Smooth muscle cell (in vitro differentiated cells): ENCODE results near the gene UIMC1. TPM values are rescaled to one million over a fixed set of nuclear protein-coding genes. Genes with fewer than 3 reads are reported as not detected.

ENCODE experiments used
- DNase-seq: peaks from one replicate; lab custom pipeline; 2025; ENCODE audit not compliant: unreplicated experiment; lab: John Stamatoyannopoulos, UW
- H2AFZ ChIP-seq: fragments of 200-600 bp; sonication (generic); 2 replicates; pipeline ENCODE4 v1.6.0; 2016; ENCODE audit warnings: antibody characterized with exemption, low read depth, mild to moderate bottlenecking
- H3F3A ChIP-seq: fragments of 200-600 bp; sonication (generic); 2 replicates; pipeline ENCODE4 v1.6.0; 2017; ENCODE audit warnings: antibody characterized with exemption, low read depth
- H3K27ac ChIP-seq: fragments of 200-600 bp; sonication (generic); 2 replicates; pipeline ENCODE4 v1.5.1; 2016; ENCODE audit warnings: low read depth, mild to moderate bottlenecking
- H3K27me3 ChIP-seq: fragments of 200-600 bp; sonication (generic); 2 replicates; pipeline ENCODE4 v1.6.1; 2016; ENCODE audit warnings: low read depth, mild to moderate bottlenecking
- H3K36me3 ChIP-seq: fragments of 200-600 bp; sonication (generic); 2 replicates; pipeline ENCODE4 v1.5.1; 2016; ENCODE audit warnings: low read depth
- H3K4me1 ChIP-seq: fragments of 200-600 bp; sonication (generic); 2 replicates; pipeline ENCODE4 v1.5.1; 2016; ENCODE audit warnings: low read depth
- H3K4me2 ChIP-seq: fragments of 200-600 bp; sonication (generic); 2 replicates; pipeline ENCODE4 v1.6.0; 2016; ENCODE audit warnings: mild to moderate bottlenecking
- H3K4me3 ChIP-seq: fragments of 200-600 bp; sonication (generic); 2 replicates; pipeline ENCODE4 v1.5.1; 2016; ENCODE audit warnings: mild to moderate bottlenecking
- H3K79me2 ChIP-seq: fragments of 200-600 bp; sonication (generic); 2 replicates; pipeline ENCODE4 v1.6.0; 2016; ENCODE audit warnings: low read depth, mild to moderate bottlenecking
- H3K9ac ChIP-seq: fragments of 200-600 bp; sonication (generic); 2 replicates; pipeline ENCODE4 v1.6.0; 2016; ENCODE audit warnings: low read depth
- H3K9me3 ChIP-seq: fragments of 200-600 bp; sonication (generic); replicated peaks from 2 replicates; pipeline ENCODE4 v1.5.1; 2016; ENCODE audit warnings: low read depth
- H4K20me1 ChIP-seq: fragments of 200-600 bp; sonication (generic); 2 replicates; pipeline ENCODE4 v1.6.0; 2016; ENCODE audit warnings: low read depth
- WGBS: methylation state at CpG from one replicate; pipeline ENCODE4 v1.1.7; 2016; ENCODE audit warnings: low lambda C conversion rate; 5-methylcytosine and 5-hydroxymethylcytosine counted together
- polyA plus RNA-seq: library from polyadenylated mRNA; unstranded; fragments of >200 nt; fragmentation: Nextera tagmentation; extraction: Ambion mirVana; gene quantifications from 2 replicates; pipeline ENCODE4 v1.2.1, GENCODE V29; 2016
- total RNA-seq: library from RNA; depleted of rRNA; stranded (reverse); fragments of >200 nt; gene quantifications from 2 replicates; pipeline ENCODE4 v1.2.3, GENCODE V29; 2014
- TF ChIP-seq, protein P1 (sequence below): fragments of 200-600 bp; sonication (generic); IDR thresholded peaks from 2 replicates; pipeline ENCODE4 v1.5.1; 2017; ENCODE audit warnings: borderline replicate concordance, mild to moderate bottlenecking, antibody characterized with exemption; ENCODE audit not compliant: insufficient read depth, poor library complexity, severe bottlenecking

Gene UIMC1
- total and polyA plus RNA-seq, 2 experiments from 2014 or later = 12.1 to 19.9 TPM

DNA sequence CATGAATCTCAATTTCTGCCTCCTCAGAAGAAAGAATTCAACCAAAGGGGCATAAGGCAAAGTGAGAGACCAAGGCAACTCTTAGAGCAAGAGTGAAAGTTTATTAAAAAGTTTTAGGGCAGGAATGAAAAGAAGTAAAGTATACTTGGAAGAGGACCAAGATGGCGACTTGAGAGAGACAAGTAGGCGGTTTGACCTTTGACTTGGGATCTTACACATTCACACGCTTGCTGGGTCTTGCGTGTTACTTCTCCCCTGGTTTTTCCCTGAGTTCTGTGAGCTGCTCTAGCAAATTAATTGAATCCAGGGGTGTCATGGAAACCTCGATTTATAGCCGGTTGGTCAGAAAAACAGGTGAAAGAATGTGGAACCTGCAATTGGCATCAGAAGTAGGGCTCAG is 22.9 kb upstream of the UIMC1 start:
- Histone ChIP-seq H3K27me3 (no peaks in the 10 kb centered on the region), H3K36me3 (no peaks in the 10 kb centered on the region), H3K79me2 (peaks cover 31% of the 10 kb centered on the region), H3K9me3 (no peaks in the 10 kb centered on the region), H3K4me3 (no peak overlapping the region), H4K20me1 (peaks cover 25% of the 10 kb centered on the region), H3K4me2 (no peak overlapping the region), H3K9ac (no peak overlapping the region), H3K27ac (no peak overlapping the region), H2AFZ (no peak overlapping the region), H3F3A (no peaks in the 10 kb centered on the region), H3K4me1 (no peaks in the 10 kb centered on the region)
- TF ChIP-seq, protein P1, sequence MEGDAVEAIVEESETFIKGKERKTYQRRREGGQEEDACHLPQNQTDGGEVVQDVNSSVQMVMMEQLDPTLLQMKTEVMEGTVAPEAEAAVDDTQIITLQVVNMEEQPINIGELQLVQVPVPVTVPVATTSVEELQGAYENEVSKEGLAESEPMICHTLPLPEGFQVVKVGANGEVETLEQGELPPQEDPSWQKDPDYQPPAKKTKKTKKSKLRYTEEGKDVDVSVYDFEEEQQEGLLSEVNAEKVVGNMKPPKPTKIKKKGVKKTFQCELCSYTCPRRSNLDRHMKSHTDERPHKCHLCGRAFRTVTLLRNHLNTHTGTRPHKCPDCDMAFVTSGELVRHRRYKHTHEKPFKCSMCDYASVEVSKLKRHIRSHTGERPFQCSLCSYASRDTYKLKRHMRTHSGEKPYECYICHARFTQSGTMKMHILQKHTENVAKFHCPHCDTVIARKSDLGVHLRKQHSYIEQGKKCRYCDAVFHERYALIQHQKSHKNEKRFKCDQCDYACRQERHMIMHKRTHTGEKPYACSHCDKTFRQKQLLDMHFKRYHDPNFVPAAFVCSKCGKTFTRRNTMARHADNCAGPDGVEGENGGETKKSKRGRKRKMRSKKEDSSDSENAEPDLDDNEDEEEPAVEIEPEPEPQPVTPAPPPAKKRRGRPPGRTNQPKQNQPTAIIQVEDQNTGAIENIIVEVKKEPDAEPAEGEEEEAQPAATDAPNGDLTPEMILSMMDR = no peak
- over 99% methylated on average over 6 of the region's 6 CpGs for WGBS
- no peak for DNase-seq

DNA sequence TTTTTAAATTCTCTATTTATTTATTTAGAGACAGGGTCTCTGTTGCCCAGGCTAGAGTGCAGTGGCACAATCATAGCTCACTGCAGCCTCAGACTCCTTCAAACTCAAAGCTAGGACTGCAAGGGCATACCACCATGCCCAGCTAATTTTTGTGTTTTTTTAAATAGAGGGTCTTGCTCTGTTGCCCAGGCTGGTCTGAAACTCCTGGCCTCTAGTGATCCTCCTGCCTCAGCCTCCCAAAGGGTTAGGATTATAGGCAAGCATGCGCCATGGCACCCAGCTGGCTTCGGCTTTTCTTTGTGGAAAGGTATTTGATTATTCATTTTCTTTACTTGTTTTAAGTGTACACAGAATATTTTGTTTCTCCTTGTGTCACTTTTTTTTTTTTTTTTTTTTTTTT is 21.1 kb upstream of the UIMC1 start:
- H3K79me2 ChIP-seq = peaks cover 37% of the 10 kb centered on the region
- no peaks in the 10 kb centered on the region for H3K27me3 ChIP-seq
- TF ChIP-seq, protein P1 = no peak
- H3K27ac ChIP-seq = no peak overlapping the region
- no peak overlapping the region for H3K4me2 ChIP-seq
- no peak overlapping the region for H2AFZ ChIP-seq
- H3F3A ChIP-seq = no peaks in the 10 kb centered on the region
- no peak for DNase-seq
- 98% methylated on average over 2 of the region's 2 CpGs for WGBS
- no peaks in the 10 kb centered on the region for H3K9me3 ChIP-seq
- no peak overlapping the region for H3K4me3 ChIP-seq
- peaks cover 6% of the 10 kb centered on the region for H3K4me1 ChIP-seq
- H3K36me3 ChIP-seq = no peaks in the 10 kb centered on the region
- no peak overlapping the region for H3K9ac ChIP-seq
- H4K20me1 ChIP-seq = peaks cover 17% of the 10 kb centered on the region

DNA sequence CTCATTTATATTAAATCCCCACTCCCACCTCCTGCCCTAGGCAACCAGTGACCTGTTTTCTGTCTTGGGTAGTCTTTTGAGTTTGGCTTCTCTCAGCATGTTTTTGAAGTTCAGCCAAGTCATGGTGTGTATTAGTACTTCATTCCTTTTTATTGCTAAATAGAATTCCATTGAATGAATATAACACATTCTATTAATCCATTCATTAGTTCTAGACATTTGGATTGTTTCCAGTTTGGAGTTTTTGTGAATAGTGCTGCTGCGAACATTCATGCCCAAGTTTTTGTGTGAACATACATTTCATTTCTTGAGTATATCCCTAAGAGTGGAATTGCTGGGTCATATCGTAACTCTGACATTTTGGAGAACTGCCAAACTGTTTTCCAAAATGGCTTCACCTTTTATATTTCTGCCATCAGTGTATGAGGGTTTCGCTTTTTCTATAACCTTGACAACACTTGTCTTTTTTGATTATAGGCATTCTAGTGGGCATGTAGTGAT is 18.6 kb upstream of the UIMC1 start:
- no peak overlapping the region for H3K4me2 ChIP-seq
- H3F3A ChIP-seq = no peaks in the 10 kb centered on the region
- no peak overlapping the region for H3K4me3 ChIP-seq
- peaks cover 25% of the 10 kb centered on the region for H3K79me2 ChIP-seq
- DNase-seq = no peak
- H3K36me3 ChIP-seq = no peaks in the 10 kb centered on the region
- H4K20me1 ChIP-seq = peaks cover 9% of the 10 kb centered on the region
- no peak overlapping the region for H2AFZ ChIP-seq
- no peak overlapping the region for H3K27ac ChIP-seq
- TF ChIP-seq, protein P1 = no peak
- peaks cover 13% of the 10 kb centered on the region for H3K4me1 ChIP-seq
- WGBS = 95% methylated on average over 3 of the region's 3 CpGs
- no peak overlapping the region for H3K9ac ChIP-seq
- no peaks in the 10 kb centered on the region for H3K9me3 ChIP-seq
- no peaks in the 10 kb centered on the region for H3K27me3 ChIP-seq

DNA sequence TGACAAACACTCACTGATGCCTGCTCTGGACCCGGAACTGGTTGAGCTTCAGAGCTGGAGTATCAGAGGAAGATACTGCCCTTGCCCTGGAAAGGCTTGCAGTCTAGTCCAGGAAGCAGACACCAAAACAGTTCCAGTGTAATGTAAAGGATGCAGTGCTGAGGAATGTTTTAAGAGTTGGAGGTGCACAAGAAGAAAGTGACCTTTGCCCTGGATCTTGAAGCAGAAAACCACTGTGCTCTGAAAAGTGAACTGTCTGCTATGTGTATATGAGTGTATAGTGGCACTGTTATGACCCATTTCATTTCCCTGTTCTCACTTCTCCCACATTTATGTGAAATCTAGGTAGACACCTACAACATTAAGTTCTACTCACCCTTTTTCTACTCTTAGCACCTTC is 18.0 kb upstream of the UIMC1 start:
- Histone ChIP-seq H2AFZ (no peak overlapping the region), H3K36me3 (no peaks in the 10 kb centered on the region), H3K79me2 (peaks cover 23% of the 10 kb centered on the region), H3K27me3 (no peaks in the 10 kb centered on the region), H3K9ac (no peak overlapping the region), H3K27ac (no peak overlapping the region), H3K4me1 (peaks cover 13% of the 10 kb centered on the region), H3K9me3 (no peaks in the 10 kb centered on the region), H4K20me1 (peaks cover 9% of the 10 kb centered on the region), H3K4me3 (no peak overlapping the region), H3F3A (no peaks in the 10 kb centered on the region), H3K4me2 (no peak overlapping the region)
- WGBS = 93% methylated on average over 1 of the region's 1 CpG
- no peak for DNase-seq
- TF ChIP-seq, protein P1 = no peak
